Iris pigment epithelial cell (primary cell): ENCODE data around the gene ITGAD.
A peak's percentile ranks its signal among the peaks of the same experiment; 100 is the strongest.
"Not testable (repeated sequence)": the region's sequence is repeated elsewhere in the genome, so short reads cannot be mapped to it uniquely, and the experiment has no call there.

Experiments
- DNase-seq: peaks from one replicate; pipeline ENCODE4 v3.0.0-alpha.2; 2011; ENCODE audit warnings: low read depth

ITGAD gene

GRCh38 chr16:31430380-31431052 is 37.4 kb downstream of the ITGAD start:
- DNase-seq, result no peak

DNA sequence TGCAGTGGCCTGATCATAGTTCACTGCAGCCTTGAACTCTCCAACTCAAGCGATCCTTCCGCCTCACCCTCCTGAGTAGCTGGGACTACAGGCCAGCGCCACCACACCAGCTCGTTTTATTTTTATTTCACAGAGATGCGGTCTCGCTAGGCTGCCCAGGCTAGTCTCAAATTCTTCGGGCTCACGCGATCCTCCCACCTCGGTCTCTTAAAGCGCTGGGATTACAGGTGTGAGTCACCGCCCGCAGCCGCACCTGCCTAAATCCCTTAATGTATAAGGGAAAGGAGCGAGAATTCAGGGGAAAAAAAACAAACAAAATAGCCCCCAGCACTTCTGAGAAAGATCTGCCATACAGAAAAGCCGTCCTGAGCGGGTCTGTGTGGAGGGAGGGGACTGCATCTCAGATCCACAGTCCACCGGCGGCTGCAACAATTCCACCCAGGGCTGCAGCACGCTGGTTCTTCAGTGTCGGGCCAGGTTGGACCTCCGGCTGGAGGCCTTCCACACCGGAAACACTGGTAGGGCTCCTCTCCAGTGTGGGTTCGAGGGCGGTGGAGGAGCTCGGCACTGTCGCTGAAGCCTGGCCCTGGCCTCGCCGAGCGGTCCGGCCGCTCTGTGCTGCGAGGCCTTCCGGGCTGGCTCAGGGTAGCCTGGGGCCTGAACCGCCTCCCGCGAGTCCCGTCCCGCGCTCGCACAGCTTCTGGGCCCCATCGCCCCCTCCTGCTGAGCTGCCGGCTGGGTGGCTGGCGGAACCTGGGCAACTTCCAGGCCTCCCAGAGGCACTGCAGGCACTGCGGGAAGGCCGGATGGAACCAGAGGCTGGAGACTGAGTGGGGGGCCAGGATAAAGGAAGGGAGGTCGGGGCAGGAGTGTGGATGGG is 42.4 kb downstream of the ITGAD start:
- DNase-seq, result no peak

DNA sequence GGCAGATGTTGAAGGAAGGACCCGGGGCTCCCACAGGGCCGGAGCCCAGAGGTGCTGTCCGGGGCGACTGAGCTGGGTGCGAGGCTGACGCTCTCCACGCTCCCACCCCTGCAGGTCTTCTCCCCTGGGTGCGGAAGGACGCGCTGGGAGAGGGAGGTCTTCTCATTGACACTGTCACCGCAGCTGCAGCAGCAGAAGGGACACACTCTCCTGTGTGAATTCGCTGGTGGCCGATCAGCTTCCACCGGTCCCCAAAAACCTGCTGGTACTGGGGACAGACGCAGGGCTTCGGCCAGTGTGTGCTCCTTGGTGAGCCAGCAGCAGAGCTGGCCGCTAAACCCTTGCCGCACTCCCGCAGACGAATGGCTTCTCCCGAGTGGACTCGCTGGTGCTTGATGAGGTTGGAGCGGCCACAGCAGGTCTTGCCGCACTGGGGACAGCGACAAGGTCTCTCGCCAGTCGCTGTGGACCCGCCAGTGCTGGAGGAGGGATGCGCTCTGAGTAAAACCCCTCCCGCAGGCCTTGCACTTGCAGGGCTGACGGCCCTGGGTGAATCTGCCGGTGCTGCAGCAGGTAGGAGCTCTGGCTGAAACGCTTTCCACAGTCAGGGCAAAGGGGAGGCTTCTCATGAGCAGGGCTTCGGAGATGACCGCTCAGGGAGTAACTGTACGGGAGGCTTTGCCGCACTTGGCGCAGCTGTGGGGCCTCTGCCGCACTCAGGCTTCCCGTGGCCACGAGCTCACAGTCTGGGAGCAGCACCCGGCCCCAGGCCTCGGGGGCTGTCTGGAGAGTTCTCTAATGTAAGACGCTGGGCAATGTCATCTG is 43.3 kb downstream of the ITGAD start:
- DNase-seq, result no peak

- DNase-seq, result no peak
These were observed 45.3 kb downstream of the ITGAD start for GRCh38 chr16:31438414-31438813.

- DNase-seq, result not testable (repeated sequence)
These were observed 45.9 kb downstream of the ITGAD start for GRCh38 chr16:31439023-31439422.

- DNase-seq, result no peak
These were observed 46.4 kb downstream of the ITGAD start for GRCh38 chr16:31439519-31439918.

DNA sequence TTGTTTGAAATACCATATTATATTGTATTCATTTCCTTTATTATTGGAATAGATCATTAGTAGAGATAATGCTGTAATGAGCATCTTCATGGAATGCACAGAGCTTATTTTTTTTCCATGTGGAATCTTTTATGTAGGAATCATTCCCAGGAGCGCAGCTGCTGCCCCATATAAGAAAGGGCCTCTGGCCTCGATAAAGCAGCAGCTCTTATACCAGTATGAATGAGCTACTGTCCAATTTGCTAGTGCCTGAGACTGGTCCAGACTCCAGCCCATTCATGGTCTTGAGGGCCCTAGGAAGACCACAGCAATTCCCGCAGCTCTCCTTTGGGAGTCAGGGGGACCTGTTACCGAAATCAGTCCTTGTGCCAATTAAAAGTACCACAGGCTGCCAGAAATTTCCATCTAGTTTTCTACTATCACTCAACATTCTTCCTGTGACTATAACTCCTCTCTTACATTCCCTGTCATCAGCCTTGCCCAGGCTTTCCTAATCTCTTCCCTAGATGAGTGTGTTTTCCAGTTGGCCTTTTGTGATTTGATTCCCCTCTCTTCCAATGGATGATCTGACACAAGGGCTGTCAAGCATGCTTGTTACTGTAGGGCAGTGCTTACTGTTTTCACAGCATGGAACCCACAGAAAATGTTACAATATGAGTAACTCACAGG is 47.5 kb downstream of the ITGAD start:
- no peak for DNase-seq

DNA sequence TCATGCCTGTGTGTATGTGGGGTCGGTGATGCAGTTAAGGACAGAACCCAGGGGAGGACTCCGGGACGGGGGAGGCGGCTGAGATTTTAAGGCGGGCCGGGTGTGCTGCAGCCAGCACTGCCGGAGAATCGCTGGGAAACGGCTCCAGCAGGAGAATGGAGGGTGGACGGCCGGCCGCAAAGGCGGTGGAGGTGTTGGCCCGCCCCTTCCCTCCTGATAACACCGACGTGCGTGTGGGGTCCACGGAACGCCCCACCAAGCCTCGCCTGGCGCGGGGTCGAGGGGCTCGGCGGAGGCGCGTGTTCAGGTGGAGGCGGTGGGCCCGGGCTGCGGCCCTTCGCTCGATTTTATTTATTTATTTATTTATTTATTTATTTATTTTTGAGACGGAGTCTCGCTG is 48.8 kb downstream of the ITGAD start:
- no peak for DNase-seq

DNA sequence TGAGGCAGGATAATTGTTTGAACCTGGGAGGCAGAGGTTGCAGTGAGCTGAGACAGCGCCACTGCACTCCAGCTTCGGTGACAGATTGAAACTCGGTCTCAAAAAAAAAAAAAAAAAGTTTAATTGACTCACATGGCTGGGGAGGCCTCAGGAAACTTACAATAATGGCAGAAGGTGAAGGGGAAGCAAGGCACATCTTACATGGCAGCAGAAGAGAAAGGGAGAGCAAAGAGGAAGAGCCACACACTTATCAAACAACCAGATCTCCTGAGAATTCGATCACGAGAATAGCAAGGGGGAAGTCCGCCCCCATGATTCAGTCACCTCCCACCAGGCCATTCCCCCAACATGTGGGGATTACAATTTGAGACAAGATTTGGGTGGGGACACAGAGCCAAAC is 52.8 kb downstream of the ITGAD start:
- not testable (repeated sequence) for DNase-seq

DNA sequence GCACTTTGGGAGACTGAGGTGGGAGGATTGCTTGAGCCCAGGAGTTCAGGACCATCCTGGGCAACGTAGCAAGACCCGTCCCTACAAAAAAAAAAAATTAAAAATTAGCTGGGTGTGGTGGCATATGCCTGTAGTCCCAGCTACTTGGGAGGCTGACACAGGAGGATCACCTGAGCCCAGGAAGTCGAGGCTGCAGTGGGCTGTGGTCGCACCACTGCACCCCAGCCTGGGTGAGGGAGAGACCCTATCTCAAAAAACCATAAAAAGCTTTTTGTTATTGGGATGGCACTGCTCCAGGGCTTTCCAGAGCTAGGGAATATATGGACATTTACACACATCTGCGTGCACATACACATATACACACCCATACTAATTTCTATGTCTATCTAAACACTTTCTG is 58.1 kb downstream of the ITGAD start:
- no peak for DNase-seq

GRCh38 chr16:31451681-31452351 is 58.7 kb downstream of the ITGAD start:
- peak; percentile 83 for DNase-seq

GRCh38 chr16:31452631-31453106 is 59.5 kb downstream of the ITGAD start:
- DNase-seq, result peak; percentile 92

DNA sequence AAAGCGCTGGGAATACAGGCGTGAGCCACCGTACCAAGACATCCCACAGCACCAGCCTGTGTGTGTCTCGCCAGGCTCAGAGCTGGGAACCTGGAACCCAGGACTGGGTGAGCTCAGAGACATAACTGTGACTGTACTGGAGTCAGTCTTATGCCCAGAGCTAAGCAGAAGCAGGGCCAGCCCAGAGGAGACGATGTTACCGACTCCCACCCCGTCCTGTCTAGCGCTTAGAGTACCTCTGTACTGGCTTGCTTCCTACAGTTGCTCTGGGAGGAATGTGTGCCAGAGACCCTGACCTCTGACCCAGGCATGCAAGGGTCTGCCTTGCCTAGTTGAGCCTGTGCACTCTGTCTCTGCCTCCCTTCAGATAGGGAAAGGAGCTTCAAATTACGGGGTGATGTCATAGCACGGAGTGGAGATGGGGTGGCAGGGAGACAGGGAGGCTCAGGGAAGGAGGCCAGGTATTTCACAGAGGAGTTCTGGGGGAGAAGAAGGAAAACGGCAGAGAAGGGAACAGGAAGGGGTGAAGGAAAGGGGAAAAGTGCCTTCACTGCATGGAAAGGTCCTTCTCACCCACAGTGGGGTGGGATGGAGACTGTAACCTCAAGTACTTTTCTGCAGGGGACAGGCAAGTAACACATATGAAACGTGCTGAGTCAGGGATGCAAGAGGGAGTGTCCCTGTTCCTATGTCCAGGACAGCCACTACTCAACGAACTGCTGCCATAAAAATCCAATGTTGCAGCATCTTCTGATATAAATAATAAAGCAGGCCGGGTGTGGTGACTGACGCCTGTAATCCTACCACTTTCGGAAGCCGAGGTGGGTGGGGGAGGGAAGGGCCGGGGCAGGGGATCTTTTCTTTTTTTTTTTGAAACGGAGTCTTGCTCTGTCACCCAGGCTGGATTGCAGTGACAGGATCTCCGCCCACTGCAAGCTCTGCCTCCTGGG is 60.4 kb downstream of the ITGAD start:
- peak; percentile 63 for DNase-seq

DNA sequence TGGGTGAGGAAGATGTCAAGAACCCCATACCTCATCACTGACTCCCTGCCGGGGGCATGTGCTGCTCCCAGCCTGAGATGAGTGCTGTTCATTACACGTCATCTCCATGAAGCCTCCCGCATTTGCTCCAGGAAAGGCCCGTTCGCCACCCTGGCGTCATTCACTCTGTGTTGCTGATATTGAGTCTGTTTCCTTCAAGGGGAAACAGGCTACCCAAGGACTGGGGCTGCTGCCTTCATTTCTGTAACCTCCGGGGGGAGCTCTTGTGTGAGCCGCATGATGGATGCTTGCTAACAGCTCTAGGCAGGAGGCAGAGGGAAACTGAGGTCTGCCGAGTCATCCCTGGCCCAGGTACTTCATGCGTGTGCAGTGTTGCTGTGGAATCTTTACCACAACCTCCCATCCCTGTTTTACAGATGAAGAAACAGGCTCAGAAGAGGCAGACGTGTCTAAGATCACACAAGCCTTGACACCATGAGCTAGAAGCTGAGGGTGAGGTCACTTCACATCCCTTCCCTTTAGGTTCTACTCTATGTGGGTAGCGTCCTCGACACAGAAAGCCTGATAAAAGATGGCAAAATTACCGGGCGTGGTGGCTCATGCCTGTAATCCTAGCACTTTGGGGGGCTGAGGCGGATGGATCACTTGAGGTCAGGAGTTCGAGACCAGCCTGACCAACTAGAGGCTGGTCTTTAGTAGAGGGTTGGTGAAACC is 62.6 kb downstream of the ITGAD start:
- peak; percentile 45 for DNase-seq

GRCh38 chr16:31456988-31457360 is 63.8 kb downstream of the ITGAD start:
- no peak for DNase-seq

GRCh38 chr16:31458073-31458843 is 65.1 kb downstream of the ITGAD start:
- DNase-seq, result peak; percentile 67

GRCh38 chr16:31458844-31459686 is 65.9 kb downstream of the ITGAD start, which contains the start of gene ARMC5:
Gene ARMC5, plus strand, starts transcription at chr16:31459501. Its CDS starts 24 bp downstream, at chr16:31459525.
- DNase-seq, result peak; percentile 99
